ENCODE results near the gene ADORA3.
A peak's percentile ranks its signal among the peaks of the same experiment; 100 is the strongest.

Gene ADORA3

GRCh38 chr1:111507411-111508201, 4.2 kb upstream of the ADORA3 start:
- DNase-seq (ENCODE audit: low read depth) = no peak

- DNase-seq (ENCODE audit: low read depth) = no peak
Measured at GRCh38 chr1:111506561-111506960, 3.1 kb upstream of the ADORA3 start.

- DNase-seq (ENCODE audit: low read depth) = no peak
Measured at GRCh38 chr1:111505641-111506119, 2.2 kb upstream of the ADORA3 start.

GRCh38 chr1:111504097-111504496, 664 bp upstream of the ADORA3 start:
- DNase-seq (ENCODE audit: low read depth) = no peak

- DNase-seq (ENCODE audit: low read depth) = no peak
Measured at GRCh38 chr1:111501645-111502044, 1.8 kb downstream of the ADORA3 start.

- DNase-seq (ENCODE audit: low read depth) = no peak
Measured at GRCh38 chr1:111499026-111499785, 4.2 kb downstream of the ADORA3 start.

GRCh38 chr1:111497592-111497991, 5.8 kb downstream of the ADORA3 start:
- DNase-seq (ENCODE audit: low read depth) = no peak

- DNase-seq (ENCODE audit: low read depth) = no peak
Measured at GRCh38 chr1:111496398-111496797, 7.0 kb downstream of the ADORA3 start.

- DNase-seq (ENCODE audit: low read depth) = no peak
Measured at GRCh38 chr1:111491070-111491469, 12.4 kb downstream of the ADORA3 start.

GRCh38 chr1:111490220-111490619, 13.2 kb downstream of the ADORA3 start:
- DNase-seq (ENCODE audit: low read depth) = no peak

- no peak for DNase-seq (ENCODE audit: low read depth)
Measured at GRCh38 chr1:111489604-111490003, 13.8 kb downstream of the ADORA3 start.

- DNase-seq (ENCODE audit: low read depth) = no peak
Measured at GRCh38 chr1:111488669-111489068, 14.8 kb downstream of the ADORA3 start.

- DNase-seq (ENCODE audit: low read depth) = no peak
Measured at GRCh38 chr1:111487133-111487532, 16.3 kb downstream of the ADORA3 start.

- DNase-seq (ENCODE audit: low read depth) = no peak
Measured at GRCh38 chr1:111486431-111486830, 17.0 kb downstream of the ADORA3 start.

- DNase-seq (ENCODE audit: low read depth) = peak; percentile 33
Measured at GRCh38 chr1:111484391-111485026, 18.9 kb downstream of the ADORA3 start.

GRCh38 chr1:111483876-111484275, 19.6 kb downstream of the ADORA3 start:
- no peak for DNase-seq (ENCODE audit: low read depth)

GRCh38 chr1:111483166-111483565, 20.3 kb downstream of the ADORA3 start:
- no peak for DNase-seq (ENCODE audit: low read depth)

GRCh38 chr1:111481387-111482221, 21.8 kb downstream of the ADORA3 start:
- no peak for DNase-seq (ENCODE audit: low read depth)

GRCh38 chr1:111480674-111481073, 22.8 kb downstream of the ADORA3 start:
- no peak for DNase-seq (ENCODE audit: low read depth)

- no peak for DNase-seq (ENCODE audit: low read depth)
Measured at GRCh38 chr1:111476761-111477309, 26.6 kb downstream of the ADORA3 start.

GRCh38 chr1:111476214-111476613, 27.2 kb downstream of the ADORA3 start:
- no peak for DNase-seq (ENCODE audit: low read depth)

- DNase-seq (ENCODE audit: low read depth) = no peak
Measured at GRCh38 chr1:111475701-111476100, 27.7 kb downstream of the ADORA3 start.

Data from GM04503 (cell line).